Transverse colon (tissue), 4 donors: Measurements from ENCODE around the gene TBC1D21.

Experiments used
- CTCF ChIP-seq, 5 experiments: fragments of 200-600 bp in 3 of 5; fragments of 450-650 bp in 2 of 5; sonication (generic) in 3 of 5; IDR thresholded peaks; 1 replicate in 2 of 5; 2 replicates in 3 of 5; pipeline ENCODE4 v1.5.1; 2016 to 2017; ENCODE audit warnings: antibody characterized with exemption in 5 of 5, inconsistent platforms in 3 of 5, mild to moderate bottlenecking in 2 of 5, moderate library complexity in 1 of 5
- EP300 ChIP-seq: sonication (generic); formaldehyde crosslinking; IDR thresholded peaks from one replicate; pipeline ENCODE4 v1.6.1; 2017; ENCODE audit warnings: antibody characterized with exemption, low read depth
- POLR2A ChIP-seq: fragments of 450-650 bp; IDR thresholded peaks from one replicate; pipeline ENCODE4 v1.6.1; 2016; ENCODE audit warnings: antibody characterized with exemption, mild to moderate bottlenecking, moderate library complexity
- POLR2AphosphoS5 ChIP-seq, 3 donors: sonication (generic); formaldehyde crosslinking; IDR thresholded peaks; one replicate each; pipeline ENCODE4 v1.6.1; 2016; ENCODE audit warnings: antibody characterized with exemption in 3 of 3

GRCh38 chr15:73867426-73867825 lies 5.9 kb upstream of the TBC1D21 start:
- no peak for TF ChIP-seq EP300
- TF ChIP-seq CTCF (IDR thresholded peaks at IDR 0.05), result no peak
- TF ChIP-seq POLR2AphosphoS5 (IDR thresholded peaks at IDR 0.05), result no peak
- no peak for TF ChIP-seq POLR2A
